HG03175 (cell line): ENCODE results near the gene KIF5A.
"Not testable (repeated sequence)": the region's sequence is repeated elsewhere in the genome, so short reads cannot be mapped to it uniquely, and the experiment has no call there.

Experiments
- ATAC-seq: cut with Tn5 transposase; IDR thresholded peaks from one replicate; pipeline ENCODE4 v1.9.1; 2021; ENCODE audit warnings: mild to moderate bottlenecking, moderate library complexity; ENCODE audit not compliant: unreplicated experiment

Gene KIF5A

DNA sequence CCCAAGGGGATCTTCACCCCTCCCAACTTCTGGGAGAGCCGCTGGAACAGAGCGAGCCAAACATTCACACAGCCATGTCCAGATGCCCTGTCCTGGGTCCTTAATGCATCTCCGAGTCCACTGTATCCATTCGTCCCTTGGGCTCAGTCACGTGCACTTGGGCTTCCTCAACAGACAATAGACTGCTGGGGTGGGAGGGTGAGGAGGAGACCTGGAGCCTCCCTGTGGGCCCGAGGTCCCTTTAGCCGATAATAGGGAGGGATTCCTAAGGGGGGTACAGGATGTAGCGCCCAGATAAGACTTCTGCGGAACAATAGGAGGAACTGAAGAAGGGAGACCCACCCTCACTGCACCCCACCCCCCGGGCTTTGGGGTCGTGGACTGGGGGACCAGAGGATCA lies 68.1 kb downstream of the KIF5A start:
- no peak for ATAC-seq

DNA sequence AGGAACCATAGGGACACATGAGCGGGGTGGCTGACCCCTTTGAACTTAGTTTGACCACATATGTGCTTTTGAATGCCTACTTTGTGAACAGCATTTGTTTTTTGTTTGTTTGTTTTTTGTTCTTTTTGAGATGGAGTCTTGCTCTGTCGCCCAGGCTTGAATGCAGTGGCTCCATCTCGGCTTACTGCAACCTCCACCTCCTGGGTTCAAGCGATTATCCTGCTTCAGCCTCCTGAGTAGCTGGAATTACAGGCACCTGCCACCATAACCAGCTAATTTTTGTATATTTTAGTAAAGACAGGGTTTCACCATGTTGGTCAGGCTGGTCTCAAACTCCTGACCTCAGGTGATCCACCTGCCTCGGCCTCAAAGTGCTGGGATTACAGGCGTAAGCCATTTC lies 68.6 kb downstream of the KIF5A start:
- not testable (repeated sequence) for ATAC-seq

- no peak for ATAC-seq
Observed at GRCh38 chr12:57618966-57619433, 69.2 kb downstream of the KIF5A start.

GRCh38 chr12:57619434-57620244 lies 69.8 kb downstream of the KIF5A start:
- ATAC-seq, result no peak

- ATAC-seq, result no peak
Observed at GRCh38 chr12:57620245-57620935, 70.5 kb downstream of the KIF5A start.

GRCh38 chr12:57620936-57621496 lies 71.2 kb downstream of the KIF5A start:
- ATAC-seq, result no peak

DNA sequence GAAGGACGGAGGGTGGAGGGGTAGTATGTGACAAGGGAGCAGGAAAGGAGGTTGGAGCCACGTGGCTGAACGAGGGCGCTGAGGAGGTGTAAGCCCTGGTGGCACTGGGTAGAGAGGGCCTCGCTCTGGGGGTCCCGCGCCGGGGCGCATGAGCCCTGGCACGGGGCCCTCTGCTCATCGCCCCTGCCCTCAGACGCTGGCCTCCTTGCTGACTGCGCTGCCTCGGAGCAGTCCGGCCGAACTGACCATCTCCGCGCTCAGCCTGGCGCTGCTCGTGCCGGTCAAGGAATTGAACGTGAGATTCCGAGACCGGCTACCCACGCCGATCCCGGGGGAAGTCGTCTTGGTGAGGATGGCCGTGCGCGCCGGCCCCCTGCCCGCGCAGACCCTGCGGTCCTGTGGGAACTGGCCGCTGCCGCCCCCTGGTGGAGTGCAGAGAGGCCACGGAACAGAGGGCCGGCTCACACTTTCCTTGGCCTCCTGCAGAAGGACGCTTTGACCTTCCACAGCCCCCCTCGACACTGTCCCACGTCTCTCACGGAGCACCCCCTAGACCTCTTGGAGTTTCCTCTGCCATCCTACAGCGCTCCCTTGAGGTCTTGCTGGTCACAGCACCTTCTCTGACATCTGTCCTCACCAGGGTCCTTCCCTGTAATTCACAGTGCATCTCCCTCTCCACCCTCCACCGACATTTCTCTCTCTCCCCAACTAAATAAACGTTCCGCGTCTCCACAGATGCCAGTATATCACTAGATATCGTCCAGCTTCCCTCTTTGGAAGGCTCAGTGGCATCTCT lies 71.9 kb downstream of the KIF5A start:
- ATAC-seq, result no peak

GRCh38 chr12:57622293-57623245 lies 72.7 kb downstream of the KIF5A start:
- ATAC-seq, result no peak

DNA sequence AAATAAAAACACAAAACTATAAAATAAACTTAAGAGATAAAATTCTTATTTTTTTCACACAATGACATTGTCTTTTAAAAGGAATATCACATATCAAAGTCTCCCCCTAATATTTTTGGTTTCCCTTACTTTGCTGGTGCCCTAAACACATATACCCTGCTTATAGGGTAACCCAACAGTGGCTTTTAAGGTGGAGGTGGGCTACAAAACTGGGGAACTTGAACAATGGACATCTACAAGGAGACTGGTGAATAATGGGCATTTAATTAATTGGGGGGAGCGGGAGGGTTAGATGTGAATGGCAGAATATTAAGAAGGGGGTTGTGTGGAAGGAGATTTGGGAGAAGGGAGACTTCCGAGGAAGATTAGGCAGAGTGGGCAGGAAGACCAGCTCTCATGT lies 73.5 kb downstream of the KIF5A start:
- no peak for ATAC-seq

DNA sequence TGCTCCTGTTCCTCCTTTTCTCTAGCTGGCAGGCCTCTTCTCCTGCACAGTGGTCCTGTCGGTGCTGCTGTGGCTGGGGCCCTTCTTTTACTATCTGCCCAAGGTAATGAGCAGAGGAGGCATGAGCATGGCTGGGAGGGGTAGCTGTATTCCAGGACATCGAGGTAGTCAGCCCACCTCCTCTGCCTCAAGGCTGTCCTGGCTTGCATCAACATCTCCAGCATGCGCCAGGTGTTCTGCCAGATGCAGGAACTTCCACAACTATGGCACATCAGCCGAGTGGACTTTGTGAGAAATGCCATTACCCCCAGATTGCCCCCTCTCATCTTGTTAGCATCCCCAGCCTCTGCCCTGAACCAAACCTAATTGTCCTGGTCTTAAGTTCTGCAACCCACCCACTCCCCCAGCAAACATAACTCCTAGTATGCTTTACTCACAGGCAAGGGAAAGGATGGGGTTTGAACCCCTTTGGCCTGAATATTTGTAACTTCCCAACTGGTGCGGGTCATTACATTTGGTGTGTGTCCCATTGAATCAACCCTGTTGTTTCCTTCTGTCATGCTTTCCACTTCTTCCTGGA lies 74.1 kb downstream of the KIF5A start:
- ATAC-seq, result no peak

- ATAC-seq, result no peak
Observed at GRCh38 chr12:57624441-57625220, 74.8 kb downstream of the KIF5A start.

DNA sequence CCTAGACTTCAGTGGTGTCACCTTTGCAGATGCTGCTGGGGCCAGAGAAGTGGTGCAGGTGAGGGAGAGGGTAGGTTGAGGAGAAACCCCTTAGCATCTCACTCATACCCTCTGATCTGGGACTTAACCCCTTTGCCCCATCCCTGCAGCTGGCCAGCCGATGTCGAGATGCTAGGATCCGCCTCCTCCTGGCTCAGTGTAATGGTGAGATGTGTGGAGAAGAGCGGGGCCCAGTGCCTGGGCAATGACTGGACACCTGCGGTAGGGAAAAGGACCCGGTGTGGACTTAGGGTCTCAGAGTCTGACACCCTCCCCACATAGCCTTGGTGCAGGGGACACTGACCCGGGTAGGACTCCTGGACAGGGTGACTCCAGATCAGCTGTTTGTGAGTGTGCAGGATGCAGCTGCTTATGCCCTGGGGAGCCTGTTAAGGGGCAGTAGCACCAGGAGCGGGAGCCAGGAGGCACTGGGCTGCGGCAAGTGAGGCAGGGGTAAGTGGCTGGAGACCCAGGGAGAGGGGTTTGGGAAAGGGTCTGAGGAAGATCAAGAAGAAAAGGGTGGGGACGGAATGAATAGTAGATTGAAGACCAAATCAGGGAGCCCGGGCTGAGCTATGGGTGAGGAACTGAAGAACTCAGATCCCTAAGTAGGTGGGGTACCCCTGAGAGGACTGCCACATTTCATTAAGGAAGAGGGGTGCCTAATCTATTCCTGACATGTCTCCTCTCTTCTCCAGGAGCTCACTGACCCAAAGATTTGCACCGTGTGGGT lies 75.6 kb downstream of the KIF5A start:
- no peak for ATAC-seq

DNA sequence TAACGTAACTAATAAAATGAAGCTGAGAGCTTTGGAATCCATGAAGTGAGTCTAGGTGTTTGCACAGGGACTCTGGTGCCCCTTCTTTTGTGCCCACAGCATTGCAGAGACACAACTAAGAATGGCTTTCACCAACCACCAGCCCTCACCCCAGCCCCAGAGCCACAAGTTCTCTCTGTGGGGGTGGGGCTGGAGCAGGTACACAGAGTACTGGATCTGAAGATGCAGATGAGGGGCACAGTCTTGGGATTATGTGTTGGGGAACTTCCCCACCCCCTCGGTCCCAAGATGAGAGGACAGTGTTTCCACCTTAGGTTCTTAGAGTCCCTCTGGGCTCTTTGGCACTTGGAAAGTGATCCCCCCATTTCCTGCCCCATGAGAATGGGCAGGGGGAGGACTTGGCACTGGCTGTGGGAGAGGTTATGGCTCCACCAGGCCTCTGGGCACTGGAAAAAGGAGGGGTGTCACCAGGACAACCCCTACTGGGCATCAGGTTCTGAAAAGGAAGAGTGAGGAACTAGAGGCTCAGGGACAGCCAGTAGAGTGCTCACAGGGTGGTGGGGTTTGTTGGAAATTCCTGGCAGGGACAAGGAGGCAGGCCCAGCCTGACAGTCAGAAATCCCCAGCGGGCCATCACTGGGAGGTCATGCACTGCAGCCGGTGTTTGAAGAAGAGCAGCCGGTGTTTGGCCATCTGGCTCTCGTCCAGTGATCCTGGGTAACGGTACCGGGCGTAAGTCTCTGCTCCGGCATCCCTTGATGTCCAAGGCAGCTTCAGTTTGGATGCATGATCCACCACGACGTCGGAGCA lies 76.5 kb downstream of the KIF5A start:
- no peak for ATAC-seq

DNA sequence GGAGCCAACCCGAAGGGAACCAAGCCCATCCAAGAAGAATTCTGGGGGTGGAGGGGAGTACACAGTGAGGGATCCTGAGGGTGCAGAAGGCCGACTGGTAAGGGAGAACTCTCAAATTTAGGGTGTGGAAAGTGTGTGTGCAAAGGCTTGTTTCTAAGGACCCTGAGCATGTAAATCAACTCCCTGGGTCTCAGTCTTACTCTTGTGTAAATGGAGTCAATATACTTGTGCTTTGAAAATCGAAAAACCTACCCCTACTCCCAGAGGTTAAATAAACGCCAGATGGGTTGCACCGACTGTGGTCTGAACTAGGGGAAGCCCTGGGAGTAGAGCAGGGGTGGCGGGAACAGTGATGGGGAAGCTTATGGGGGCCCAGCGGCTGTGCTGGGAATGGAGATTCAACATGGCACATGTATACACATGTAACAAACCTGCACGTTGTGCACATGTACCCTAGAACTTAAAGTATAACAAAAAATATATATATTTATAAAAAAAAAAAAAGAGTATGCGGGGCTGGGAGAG lies 77.1 kb downstream of the KIF5A start:
- no peak for ATAC-seq

DNA sequence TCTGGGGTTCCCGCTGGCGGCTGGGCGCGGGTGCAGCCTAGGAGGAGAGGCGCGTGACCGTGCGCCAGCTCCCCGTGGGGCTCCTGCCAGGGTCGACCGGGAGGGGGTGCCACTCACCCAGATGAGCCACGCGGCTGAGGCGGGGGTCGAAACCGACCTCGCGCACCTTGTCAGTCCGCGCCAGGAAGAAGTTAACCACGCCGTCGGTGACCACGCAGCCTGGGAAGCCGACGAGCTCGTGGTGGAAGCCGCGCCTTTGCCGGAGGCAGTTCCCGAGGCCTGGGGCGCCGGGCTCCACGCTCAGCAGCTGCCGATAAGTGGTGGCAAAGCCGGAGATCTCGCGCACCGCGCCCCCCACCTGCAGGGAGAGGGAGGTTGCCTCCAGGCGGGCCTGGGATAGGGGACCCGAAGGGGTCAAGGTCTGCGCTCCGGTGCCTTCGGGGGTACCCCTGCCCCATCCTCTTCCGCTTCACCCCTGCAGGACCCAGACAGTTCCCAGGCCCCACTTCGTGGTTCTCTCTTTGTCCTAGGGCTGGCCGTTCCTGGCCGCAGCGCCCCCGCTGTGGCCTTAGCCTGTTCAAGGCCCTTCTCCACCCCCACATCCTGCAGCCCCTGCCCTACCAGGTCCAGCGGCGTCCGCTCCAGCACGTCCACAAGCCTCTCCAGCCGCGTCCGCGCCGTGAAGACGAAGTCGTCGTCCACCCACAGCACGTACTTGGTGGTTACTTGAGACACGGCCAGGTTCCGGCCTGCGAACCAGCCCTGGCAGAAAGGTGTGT lies 77.8 kb downstream of the KIF5A start:
- ATAC-seq, result no peak
